Measurements from ENCODE around the gene TBCK.

The TBCK gene

DNA sequence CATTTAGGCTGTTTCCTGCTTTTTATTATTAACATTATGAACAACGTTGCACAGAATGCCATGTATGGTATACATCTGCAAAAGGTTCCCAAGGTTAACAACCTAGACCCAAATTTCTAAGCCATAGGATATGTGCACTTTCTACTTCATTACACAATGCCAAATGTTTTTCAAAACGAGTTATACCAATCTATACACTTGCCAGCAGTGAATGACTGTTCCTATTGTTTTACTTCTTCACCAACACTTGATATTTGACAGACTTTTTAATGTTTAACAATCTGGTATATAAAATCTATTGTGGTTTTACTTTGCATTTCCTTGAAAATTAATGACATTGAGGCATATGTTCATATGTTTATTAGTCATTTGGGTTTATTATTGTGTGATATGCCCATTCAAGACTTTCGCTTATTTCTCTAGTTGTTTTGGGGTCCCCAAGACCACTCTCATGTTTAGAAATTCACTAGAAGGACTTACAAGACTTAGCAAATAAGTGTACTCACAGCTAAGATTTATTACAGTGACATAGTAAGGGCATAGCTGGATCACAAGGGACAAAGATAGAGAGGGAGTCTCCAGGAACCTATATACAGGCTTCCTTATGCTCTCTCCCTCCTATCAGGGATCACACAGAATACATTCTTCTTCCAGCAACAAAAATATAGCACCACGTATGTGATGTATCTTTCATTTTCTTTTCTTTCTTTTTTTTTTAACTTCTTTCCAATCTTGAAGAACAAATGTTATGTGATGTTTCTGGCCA lies 62.5 kb downstream of the TBCK start:
- H3K9me2 ChIP-seq (ENCODE audit: low read depth, low read length), result no peaks in the 10 kb centered on the region
- no peak overlapping the region for H2AFZ ChIP-seq (ENCODE audit: low read length)
- H3K79me2 ChIP-seq (ENCODE audit: insufficient read depth, low read length), result no peaks in the 10 kb centered on the region
- TF ChIP-seq EZH2 (IDR thresholded peaks at IDR 0.05; ENCODE audit: borderline replicate concordance, low read length), result no peak
- TF ChIP-seq, protein P1, sequence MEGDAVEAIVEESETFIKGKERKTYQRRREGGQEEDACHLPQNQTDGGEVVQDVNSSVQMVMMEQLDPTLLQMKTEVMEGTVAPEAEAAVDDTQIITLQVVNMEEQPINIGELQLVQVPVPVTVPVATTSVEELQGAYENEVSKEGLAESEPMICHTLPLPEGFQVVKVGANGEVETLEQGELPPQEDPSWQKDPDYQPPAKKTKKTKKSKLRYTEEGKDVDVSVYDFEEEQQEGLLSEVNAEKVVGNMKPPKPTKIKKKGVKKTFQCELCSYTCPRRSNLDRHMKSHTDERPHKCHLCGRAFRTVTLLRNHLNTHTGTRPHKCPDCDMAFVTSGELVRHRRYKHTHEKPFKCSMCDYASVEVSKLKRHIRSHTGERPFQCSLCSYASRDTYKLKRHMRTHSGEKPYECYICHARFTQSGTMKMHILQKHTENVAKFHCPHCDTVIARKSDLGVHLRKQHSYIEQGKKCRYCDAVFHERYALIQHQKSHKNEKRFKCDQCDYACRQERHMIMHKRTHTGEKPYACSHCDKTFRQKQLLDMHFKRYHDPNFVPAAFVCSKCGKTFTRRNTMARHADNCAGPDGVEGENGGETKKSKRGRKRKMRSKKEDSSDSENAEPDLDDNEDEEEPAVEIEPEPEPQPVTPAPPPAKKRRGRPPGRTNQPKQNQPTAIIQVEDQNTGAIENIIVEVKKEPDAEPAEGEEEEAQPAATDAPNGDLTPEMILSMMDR (IDR thresholded peaks at IDR 0.05; ENCODE audit: low read length), result no peak
- no peaks in the 10 kb centered on the region for H3K27me3 ChIP-seq (ENCODE audit: insufficient read depth, low read length)
- H3K9me3 ChIP-seq (ENCODE audit: low read length), result no peaks in the 10 kb centered on the region
- H4K20me1 ChIP-seq (ENCODE audit: insufficient read depth, low read length), result no peaks in the 10 kb centered on the region
- H3K36me3 ChIP-seq (ENCODE audit: insufficient read depth, low read length), result peaks cover 15% of the 10 kb centered on the region
- H3K4me2 ChIP-seq (ENCODE audit: low read length), result no peak overlapping the region
- no peak overlapping the region for H3K4me3 ChIP-seq (ENCODE audit: low read depth, low read length, poor library complexity, severe bottlenecking)
- H3K4me1 ChIP-seq (ENCODE audit: insufficient read depth, low read length, severe bottlenecking), result no peaks in the 10 kb centered on the region
- no peaks in the 10 kb centered on the region; the same call in 1 of the 2 replicates for H3F3A ChIP-seq (ENCODE audit: insufficient read depth, low read length)
- no peak overlapping the region for H3K9ac ChIP-seq (ENCODE audit: low read length)
- H3K27ac ChIP-seq (ENCODE audit: low read depth, low read length, poor library complexity, severe bottlenecking), result no peak overlapping the region

DNA sequence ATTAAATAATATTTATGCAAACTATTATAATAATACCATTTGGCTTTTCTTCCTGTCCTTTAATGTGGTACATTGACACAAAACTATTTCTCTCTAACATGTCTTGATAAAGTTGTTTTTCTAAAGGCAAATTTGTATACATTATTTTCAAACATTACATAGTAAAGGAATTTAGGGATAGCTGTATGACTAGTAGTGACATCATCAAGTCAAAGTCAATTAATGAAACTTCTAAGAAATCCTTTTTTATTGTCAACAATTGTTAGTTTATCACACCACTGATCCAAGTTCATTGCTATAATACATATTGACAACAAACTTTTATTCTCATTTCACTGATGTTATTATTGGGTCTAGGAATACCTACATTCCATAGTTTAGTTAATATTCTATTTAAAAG lies 68.4 kb downstream of the TBCK start:
- Histone ChIP-seq H3K9me2 (ENCODE audit: low read depth, low read length) (no peaks in the 10 kb centered on the region), H4K20me1 (ENCODE audit: insufficient read depth, low read length) (no peaks in the 10 kb centered on the region), H3K27ac (ENCODE audit: low read depth, low read length, poor library complexity, severe bottlenecking) (no peak overlapping the region), H3K36me3 (ENCODE audit: insufficient read depth, low read length) (no peaks in the 10 kb centered on the region), H3K4me2 (ENCODE audit: low read length) (no peak overlapping the region), H3K4me3 (ENCODE audit: low read depth, low read length, poor library complexity, severe bottlenecking) (no peak overlapping the region), H2AFZ (ENCODE audit: low read length) (no peak overlapping the region), H3K9me3 (ENCODE audit: low read length) (no peaks in the 10 kb centered on the region), H3F3A (ENCODE audit: insufficient read depth, low read length) (no peaks in the 10 kb centered on the region; the same call in 1 of the 2 replicates), H3K9ac (ENCODE audit: low read length) (no peak overlapping the region), H3K4me1 (ENCODE audit: insufficient read depth, low read length, severe bottlenecking) (no peaks in the 10 kb centered on the region), H3K27me3 (ENCODE audit: insufficient read depth, low read length) (no peaks in the 10 kb centered on the region), H3K79me2 (ENCODE audit: insufficient read depth, low read length) (no peaks in the 10 kb centered on the region)
- TF ChIP-seq, protein P1 (IDR thresholded peaks at IDR 0.05; ENCODE audit: low read length), result no peak
- TF ChIP-seq EZH2 (IDR thresholded peaks at IDR 0.05; ENCODE audit: borderline replicate concordance, low read length), result no peak

DNA sequence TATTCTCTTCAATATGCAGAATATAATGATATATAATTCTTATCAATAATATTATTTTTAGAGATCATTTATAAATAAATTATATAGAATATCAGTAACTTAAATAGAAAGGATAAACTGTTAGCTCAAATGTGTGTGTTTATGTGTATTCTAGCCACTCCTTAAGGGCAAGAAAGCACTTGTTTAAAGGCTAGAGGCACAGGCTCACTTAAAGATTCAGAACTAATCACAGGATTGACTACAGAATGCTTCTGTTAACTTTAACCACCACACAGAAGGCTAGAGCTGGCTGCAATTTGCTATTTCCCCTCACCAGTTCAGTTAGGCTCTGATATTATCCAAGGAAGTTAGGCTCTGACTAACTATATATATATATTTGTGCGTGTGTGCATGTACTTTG lies 69.6 kb downstream of the TBCK start:
- no peaks in the 10 kb centered on the region for H3K9me2 ChIP-seq (ENCODE audit: low read depth, low read length)
- H3F3A ChIP-seq (ENCODE audit: insufficient read depth, low read length), result no peaks in the 10 kb centered on the region; the same call in 1 of the 2 replicates
- no peak overlapping the region for H3K4me2 ChIP-seq (ENCODE audit: low read length)
- no peak overlapping the region for H3K9ac ChIP-seq (ENCODE audit: low read length)
- TF ChIP-seq EZH2 (IDR thresholded peaks at IDR 0.05; ENCODE audit: borderline replicate concordance, low read length), result no peak
- TF ChIP-seq, protein P1 (IDR thresholded peaks at IDR 0.05; ENCODE audit: low read length), result no peak
- no peaks in the 10 kb centered on the region for H3K79me2 ChIP-seq (ENCODE audit: insufficient read depth, low read length)
- H3K9me3 ChIP-seq (ENCODE audit: low read length), result no peaks in the 10 kb centered on the region
- no peak overlapping the region for H3K4me3 ChIP-seq (ENCODE audit: low read depth, low read length, poor library complexity, severe bottlenecking)
- H3K4me1 ChIP-seq (ENCODE audit: insufficient read depth, low read length, severe bottlenecking), result no peaks in the 10 kb centered on the region
- H3K27me3 ChIP-seq (ENCODE audit: insufficient read depth, low read length), result no peaks in the 10 kb centered on the region
- no peaks in the 10 kb centered on the region for H4K20me1 ChIP-seq (ENCODE audit: insufficient read depth, low read length)
- H2AFZ ChIP-seq (ENCODE audit: low read length), result no peak overlapping the region
- H3K36me3 ChIP-seq (ENCODE audit: insufficient read depth, low read length), result no peaks in the 10 kb centered on the region
- no peak overlapping the region for H3K27ac ChIP-seq (ENCODE audit: low read depth, low read length, poor library complexity, severe bottlenecking)
